Brain microvascular endothelial cell (primary cell): ENCODE data around the gene ASIC3.

Experiments used
- DNase-seq: peaks from one replicate; pipeline ENCODE4 v3.0.0-alpha.2; 2020
- H3K27ac ChIP-seq: fragments of 250-450 bp; sonication (Bioruptor Pico); 2 replicates; pipeline ENCODE4 v1.5.1; 2020; ENCODE audit warnings: mild to moderate bottlenecking, moderate library complexity
- H3K27me3 ChIP-seq: fragments of 250-450 bp; sonication (Bioruptor Pico); replicated peaks from 2 replicates; pipeline ENCODE4 v1.5.1; 2020; ENCODE audit warnings: mild to moderate bottlenecking
- H3K36me3 ChIP-seq: fragments of 250-450 bp; sonication (Bioruptor Pico); replicated peaks from 2 replicates; pipeline ENCODE4 v1.5.1; 2020; ENCODE audit warnings: mild to moderate bottlenecking
- H3K4me3 ChIP-seq: 2 replicates; pipeline ENCODE4 v1.5.1; 2011; ENCODE audit warnings: low read depth, mild to moderate bottlenecking, control low read depth, low read length, moderate library complexity
- CTCF ChIP-seq: IDR thresholded peaks from 2 replicates; pipeline ENCODE4 v1.5.1; 2011; ENCODE audit warnings: low read depth, mild to moderate bottlenecking, moderate library complexity, low read length, control low read depth, inconsistent platforms; ENCODE audit errors: missing control alignments
- in situ Hi-C: cut with HindIII; loops from 2 replicates; pipeline ENCODE4 v1.10.0; 2017; ENCODE audit warnings: low sequenced_read_pairs, low pct_ligation_motif_present

Gene ASIC3

GRCh38 chr7:151069841-151070573 lies 21.7 kb downstream of the ASIC3 start:
- Histone ChIP-seq H3K36me3 (peaks cover 87% of the 10 kb centered on the region), H3K27me3 (no peaks in the 10 kb centered on the region), H3K4me3 (no peak overlapping the region), H3K27ac (no peak overlapping the region)
- in situ Hi-C loops: no loop called here
- DNase-seq: no peak
- TF ChIP-seq CTCF: no peak

- no peak overlapping the region for H3K4me3 ChIP-seq
- in situ Hi-C loops: no loop called here
- DNase-seq: no peak
- no peak overlapping the region for H3K27ac ChIP-seq
- no peaks in the 10 kb centered on the region for H3K27me3 ChIP-seq
- TF ChIP-seq CTCF: no peak
- H3K36me3 ChIP-seq: peaks cover 90% of the 10 kb centered on the region
These were observed 22.2 kb downstream of the ASIC3 start for GRCh38 chr7:151070574-151070960.

- no peak for TF ChIP-seq CTCF
- peaks cover 90% of the 10 kb centered on the region for H3K36me3 ChIP-seq
- no peaks in the 10 kb centered on the region for H3K27me3 ChIP-seq
- H3K4me3 ChIP-seq: no peak overlapping the region
- no peak overlapping the region for H3K27ac ChIP-seq
- no peak for DNase-seq
- in situ Hi-C loops: no loop called here
These were observed 22.9 kb downstream of the ASIC3 start for GRCh38 chr7:151071032-151071866.

GRCh38 chr7:151073990-151074389 lies 25.7 kb downstream of the ASIC3 start:
- DNase-seq: no peak
- Histone ChIP-seq H3K27ac (no peak overlapping the region), H3K36me3 (peaks cover 66% of the 10 kb centered on the region), H3K4me3 (no peak overlapping the region), H3K27me3 (no peaks in the 10 kb centered on the region)
- in situ Hi-C loops: no loop called here
- no peak for TF ChIP-seq CTCF

- TF ChIP-seq CTCF: no peak
These were observed 26.7 kb downstream of the ASIC3 start for GRCh38 chr7:151074817-151075661.

More at GRCh38 chr7:151074817-151075661, 26.7 kb downstream of the ASIC3 start:
- H3K27me3 ChIP-seq: no peaks in the 10 kb centered on the region
- H3K4me3 ChIP-seq: no peak overlapping the region
- no peak for DNase-seq
- in situ Hi-C loops: no loop called here
- peaks cover 56% of the 10 kb centered on the region for H3K36me3 ChIP-seq
- H3K27ac ChIP-seq: no peak overlapping the region
